GM20431 (cell line): ENCODE results near the gene SFI1.
"Not testable (repeated sequence)": the region's sequence is repeated elsewhere in the genome, so short reads cannot be mapped to it uniquely, and the experiment has no call there.

ENCODE experiments used
- in situ Hi-C: fragments of 300-500 bp; cut with MseI, MboI; formaldehyde crosslinking; loops from one replicate; pipeline ENCODE4 v1.15.0; 2020; ENCODE audit warnings: low sequenced_read_pairs; ENCODE audit not compliant: unreplicated experiment

The SFI1 gene

DNA sequence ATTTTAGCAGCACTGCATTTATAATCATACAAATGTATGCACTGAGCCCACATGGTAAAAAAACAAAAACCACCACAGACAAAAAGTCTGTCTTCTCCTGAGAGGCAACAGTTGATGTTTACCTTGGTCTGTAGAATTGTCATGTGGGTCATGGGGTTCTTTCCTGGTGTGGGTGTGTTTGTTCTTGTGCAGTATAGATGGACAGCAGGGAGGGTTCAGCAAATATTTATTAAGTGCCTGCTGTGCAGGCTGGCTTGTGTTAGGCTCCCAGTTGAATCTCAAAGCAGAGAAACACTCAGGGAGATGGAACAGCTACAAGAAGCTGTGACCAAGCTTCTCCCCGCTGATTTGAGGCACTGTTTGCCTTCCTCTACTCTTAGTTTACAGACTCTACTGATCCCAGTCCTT lies 83.5 kb downstream of the SFI1 start:
- in situ Hi-C loops: no loop called here

DNA sequence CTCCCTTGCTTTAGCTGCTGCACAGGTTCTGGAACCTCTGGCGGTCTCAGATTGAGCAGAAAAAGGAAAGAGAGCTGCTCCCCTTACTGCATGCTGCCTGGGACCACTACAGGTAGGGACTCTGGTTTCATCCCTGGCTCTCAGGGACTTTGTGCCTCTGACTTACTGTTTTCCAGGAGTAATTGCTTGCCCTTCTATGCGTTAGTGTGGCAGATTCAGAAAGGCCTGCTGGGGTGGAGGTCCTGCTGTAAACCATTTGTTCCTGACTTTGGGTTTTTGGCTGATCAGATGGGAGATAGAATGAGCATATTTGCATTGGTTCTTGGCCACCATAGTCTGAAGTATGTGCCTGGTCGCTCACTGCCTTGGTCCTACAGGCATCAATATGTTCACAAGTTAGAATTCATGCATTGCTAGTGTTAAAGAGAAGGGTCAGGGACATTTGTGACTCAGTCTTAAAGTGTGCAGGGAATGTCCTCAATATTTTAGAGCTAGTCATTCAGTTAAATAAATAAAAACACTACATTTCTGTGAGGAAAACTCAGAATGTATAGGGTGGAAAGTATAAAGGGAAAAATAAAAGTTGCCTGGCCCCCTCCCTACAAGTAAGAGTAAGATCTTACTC lies 87.6 kb downstream of the SFI1 start:
- in situ Hi-C loops: no loop called here

DNA sequence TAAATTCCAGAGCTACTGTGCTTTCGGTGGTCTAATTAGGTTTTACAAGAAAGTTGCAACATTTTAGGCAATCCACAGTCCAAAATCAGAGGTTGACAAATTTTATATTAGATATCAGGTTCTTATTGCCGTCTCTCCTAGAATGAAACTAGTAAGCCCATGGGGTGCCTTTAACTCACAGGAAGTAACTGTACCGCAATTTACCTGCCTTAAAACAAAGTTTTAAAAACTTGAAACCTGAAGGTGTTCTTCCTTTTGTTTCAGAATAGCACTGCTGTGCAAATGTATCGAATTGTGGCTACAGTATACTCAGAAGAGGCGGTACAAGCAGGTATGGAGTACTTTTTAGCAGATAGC lies 88.4 kb downstream of the SFI1 start:
- in situ Hi-C loops: no loop called here

DNA sequence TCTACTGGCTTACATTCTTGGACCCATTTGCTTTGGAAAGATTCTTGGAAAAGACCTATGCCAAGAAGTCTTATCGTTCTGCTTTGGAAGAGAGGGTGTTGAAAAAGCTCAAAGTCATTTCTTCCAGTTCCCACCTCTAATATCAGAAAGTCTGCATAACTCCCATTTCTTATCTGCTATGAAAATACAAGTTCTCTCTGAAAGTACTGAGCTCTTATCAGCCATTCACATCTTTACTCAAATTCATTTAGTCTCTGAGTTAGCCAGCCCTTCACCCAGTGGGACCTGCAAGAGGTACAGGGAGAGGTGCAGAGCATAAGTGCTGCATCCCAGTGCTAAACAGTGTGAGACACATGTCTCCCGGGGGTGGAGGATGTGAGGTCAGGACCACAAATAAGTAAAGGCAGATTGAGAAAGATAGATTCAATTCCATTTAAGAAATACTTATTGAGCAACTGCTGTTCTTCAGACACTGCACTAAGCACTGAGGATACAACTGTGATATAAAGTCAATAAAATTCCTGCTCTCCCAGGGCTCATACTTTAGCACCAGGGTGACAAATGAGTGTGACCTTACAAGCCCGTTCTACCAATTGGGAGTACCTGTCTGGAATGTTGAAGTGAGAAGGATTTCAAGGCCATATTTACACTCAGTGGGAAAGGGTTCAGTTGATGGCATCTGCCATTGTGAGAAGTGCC lies 89.0 kb downstream of the SFI1 start:
- in situ Hi-C loops: no loop called here

DNA sequence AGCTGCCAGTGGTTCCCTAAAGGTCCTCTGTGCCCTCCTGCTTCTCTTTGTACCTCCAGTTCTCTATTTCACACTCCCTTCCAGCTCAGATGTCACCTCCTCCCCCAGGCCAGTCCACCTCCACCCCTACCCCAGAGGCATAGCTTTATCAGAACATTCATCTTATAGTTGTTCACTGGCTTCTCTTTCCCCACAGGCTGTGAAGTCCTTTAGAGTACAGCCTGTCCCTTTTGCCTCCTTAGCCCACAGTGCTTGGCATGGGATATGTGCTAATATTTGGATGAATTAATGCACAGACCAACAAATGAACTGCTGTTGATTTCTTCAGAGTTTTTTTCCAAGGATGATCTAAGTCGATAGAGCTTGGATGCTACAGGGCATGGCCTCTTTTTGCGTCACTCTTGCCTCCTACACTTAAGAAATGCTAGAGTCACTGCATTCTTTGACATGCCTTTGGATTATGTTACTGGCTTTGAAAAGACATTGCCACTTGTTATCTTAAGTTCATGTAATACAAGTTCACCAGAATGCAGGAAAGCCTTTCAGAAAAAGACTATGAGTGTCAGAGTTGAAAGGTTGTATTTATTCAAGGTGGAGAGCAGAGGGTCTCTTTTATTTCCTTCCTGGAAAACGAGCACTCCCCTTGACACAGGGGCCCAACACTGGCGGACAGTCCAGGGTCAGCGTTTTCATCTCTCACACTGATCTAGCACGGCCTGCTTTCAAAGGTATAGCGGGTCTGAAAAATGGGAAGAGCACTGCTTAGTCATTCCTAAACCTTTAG lies 90.0 kb downstream of the SFI1 start:
- in situ Hi-C loops: no loop called here

DNA sequence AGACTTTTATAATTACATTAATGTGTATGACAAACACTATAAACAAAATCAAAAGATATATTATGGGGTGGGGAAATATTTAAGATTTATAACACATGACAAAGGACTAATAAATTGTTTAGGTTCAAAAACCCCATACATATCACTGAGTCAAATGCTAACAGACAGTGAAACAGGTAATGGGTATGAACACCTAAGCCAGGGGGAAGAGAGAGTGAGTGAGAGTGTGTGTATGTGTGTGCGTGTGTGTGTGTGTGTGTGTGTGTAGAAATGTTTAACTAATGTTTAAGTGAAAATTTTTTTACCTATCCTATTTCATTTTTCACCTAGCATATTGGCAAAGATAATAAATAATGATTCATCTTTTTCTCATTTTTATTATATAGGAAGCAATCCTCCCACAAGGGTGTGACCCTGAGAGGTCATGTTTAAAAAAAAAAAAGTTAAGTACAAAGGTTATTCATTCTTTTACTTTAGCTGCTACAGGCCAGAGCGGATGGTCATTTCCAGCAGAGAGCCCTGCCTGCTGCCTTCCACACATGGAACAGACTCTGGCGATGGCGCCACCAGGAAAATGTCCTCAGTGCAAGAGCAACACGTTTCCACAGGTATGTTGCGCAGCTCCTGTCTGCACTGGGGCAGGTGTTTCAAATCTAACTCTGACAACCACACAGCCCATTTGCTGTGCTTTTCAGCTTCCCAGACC lies 92.8 kb downstream of the SFI1 start:
- in situ Hi-C loops: no loop called here

DNA sequence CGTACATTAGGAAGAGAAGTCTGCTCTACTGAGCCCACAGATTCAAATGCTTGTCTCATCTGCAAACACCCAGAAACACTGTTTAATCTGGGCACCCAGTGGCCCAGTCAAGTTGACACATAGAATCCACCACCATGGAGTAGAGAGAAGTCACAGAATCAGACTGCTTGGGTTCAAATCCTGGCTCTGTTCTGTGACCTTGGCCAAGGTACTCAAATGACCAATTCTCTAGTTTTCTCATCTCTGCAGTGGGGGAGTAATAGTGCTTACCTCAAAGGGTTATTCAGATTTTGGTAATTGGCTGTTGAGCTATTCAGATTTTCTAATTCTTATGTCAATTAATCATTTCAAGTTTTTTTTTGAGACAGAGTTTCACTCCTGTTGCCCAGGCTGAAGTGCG lies 93.8 kb downstream of the SFI1 start:
- in situ Hi-C loops: not testable (repeated sequence)

DNA sequence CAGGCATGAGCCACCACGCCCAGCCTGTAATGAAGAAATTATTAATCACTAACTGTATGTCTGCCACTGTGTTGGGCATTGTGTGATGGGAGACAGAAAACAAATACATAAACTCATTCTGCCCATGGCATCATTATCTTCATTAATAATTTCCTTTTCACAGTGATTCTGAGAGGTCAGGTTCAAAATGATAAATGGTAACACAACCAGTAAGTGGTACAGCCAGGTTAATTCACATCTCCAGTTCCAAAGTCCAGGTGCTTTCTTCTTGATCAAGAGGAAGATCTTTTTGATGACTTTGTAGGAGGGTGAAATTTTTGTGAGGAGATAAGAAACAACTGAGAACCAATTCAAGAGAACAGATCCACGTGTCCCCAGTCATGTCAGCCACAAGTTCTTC lies 98.9 kb downstream of the SFI1 start:
- in situ Hi-C loops: no loop called here

DNA sequence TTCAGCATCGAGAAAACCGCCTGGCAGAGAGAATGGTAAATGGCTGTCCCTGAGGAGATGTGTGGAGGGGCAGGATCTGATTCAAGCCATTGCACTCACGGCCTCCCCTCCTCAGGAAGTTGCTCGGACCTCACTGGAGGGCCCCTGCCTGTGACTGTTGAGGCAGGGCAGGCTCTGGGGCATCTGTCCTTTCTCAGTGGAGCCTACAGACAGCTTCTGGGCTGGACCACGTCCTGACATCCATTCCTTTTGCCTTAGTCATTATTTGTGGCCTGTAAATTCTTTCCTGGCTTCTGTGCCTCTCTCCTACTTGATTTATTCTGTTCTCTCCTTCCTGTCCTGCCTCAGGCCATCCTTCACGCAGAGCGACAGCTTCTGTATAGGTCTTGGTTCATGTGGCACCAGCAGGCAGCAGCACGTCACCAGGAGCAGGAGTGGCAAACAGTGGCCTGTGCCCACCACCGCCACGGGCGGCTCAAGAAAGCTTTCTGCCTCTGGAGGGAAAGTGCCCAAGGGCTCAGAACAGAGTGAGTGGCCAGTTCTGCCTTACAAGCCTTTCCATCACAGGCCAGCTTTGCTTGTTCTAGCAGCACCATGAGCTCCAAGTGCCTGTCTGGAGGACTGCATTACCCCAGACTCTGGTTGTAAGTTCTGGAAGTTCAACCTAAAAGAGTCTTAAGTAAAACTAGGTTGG lies 106.1 kb downstream of the SFI1 start:
- in situ Hi-C loops: no loop called here

DNA sequence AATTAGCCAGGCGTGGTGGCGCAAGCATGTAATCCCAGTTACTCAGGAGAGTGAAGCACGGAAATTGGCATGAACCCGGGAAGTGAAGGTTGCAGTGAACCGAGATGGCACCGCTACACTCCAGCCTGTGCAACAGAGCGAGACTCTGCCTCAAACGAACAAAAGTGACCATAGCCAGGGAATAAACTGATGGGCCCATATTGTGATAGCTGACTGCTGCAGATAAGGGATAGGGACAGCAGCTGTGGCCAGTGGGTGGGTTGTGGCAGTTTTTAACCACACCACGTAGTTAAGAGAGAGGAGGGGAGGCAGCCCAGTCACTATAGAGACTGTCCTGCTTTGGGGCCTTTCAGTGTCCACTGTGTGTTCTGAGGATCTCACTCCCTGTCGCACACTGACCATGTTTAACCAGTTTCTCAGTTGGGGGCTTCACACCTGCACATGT lies 106.8 kb downstream of the SFI1 start:
- in situ Hi-C loops: no loop called here

DNA sequence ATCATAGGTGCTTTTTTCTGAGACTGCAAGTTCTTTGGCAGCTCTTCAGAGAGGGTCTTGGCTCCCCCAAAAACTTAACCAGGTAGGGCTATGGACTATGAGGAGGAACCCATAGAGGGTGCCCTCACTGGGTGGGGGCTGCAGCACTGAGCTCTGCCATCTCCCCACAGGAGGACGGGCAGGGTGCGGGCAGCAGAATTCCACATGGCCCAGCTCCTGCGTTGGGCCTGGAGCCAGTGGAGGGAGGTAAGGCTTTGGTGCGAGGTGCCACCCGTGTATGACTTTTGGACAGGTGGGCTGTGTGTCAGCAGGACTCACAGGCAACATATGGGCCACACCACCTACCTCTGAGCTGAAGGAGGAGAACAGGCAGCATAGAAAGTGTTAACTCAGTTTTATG lies 107.2 kb downstream of the SFI1 start:
- in situ Hi-C loops: no loop called here

DNA sequence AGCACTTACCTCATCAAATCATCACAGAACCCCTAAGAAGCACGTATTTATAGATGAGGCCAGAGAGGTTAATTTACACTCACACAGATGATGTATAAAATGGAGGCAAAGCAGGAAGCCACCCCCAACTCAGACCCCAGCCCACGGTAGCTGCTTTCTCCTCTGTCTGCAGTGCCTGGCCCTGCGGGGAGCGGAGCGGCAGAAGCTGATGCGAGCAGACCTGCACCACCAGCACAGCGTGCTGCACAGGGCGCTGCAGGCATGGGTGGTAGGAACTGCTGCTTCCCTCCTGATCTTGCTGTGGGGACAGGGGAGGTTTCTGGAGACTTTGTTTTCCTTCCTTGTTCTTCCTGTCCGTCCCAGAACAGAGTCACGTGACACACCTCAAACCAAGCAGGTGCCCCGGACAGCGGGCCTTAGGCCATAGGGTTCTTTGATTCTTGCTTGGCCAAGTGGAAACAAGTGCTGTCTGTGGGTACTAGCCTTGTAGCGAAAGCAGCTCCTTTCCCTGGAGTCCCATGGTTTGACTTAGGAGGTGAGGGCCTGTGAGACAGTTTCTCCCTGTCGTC lies 107.9 kb downstream of the SFI1 start:
- in situ Hi-C loops: no loop called here

DNA sequence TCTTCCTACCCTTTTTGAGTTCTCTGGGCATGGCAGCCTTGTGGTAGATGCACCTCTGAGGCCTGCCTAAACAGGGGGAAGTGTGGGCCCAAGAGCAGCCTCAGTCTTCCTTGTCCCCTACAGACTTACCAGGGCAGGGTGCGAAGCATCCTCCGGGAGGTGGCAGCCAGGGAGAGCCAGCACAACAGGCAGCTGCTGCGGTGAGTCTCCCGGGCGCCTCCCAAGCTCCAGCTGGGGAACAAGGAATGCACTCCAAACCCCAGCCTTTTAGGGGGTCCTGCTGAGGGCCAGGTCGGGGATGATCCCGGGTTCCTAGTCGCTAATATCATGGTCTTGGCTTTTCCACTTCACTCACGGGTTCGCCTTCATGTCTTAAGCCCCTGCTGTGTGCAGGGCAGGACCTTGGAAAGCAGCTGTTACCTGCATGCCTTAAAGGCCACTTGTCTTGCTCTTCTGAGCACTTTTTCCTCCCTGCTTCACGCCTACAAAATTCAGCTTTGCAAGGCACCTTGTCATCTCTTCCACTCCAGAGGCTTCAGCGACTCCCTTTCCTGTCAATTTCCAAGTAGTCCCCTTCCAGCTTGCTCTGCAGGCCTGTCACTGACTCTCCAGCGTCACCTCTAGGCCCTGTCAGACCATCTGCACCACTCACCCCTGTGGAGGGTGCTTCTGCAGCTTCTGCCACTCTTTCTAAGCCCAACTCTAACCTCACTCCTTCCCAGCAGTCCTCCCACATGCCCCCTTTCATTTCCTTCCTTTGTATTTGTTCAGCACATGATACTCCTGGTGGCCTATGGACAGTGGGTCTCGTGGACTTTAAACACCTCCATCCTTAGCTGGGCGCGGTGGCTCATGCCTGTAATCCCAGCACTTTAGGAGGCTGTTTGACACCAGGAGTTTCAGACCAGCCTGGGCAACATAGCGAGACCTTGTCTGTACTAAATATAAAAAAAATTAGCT lies 108.7 kb downstream of the SFI1 start:
- in situ Hi-C loops: no loop called here

DNA sequence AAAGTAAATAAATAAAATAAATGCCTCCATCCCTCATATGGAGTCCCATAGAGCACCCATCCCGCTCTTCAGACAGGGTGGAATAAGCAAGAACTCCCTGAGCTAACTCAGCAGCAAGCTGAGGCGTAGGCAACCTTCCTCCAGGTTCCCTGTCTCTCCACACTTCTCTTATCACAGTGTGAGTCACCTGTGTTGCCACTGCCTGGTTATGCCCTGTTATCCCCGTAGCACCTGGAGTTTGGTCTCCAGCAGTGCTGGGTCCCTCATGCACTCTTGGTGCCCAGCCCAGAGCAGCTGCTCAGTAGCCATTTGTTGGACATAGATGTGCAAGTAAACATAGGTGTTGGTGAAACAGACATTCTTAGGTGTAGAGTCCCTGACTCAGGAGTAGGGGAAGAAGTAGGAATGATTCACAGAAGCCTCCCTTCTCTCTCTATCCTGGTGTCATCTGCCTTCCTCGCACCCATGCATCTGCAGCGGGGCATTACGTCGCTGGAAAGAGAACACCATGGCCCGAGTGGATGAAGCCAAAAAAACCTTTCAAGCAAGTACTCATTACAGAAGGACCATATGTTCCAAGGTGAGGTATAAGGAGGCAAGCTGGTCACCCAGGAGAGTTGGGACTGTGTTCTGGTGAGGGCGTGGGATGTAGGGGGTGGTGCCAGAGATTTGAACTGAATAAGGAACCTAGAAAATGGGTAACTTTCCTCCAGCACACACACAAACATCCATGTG lies 109.7 kb downstream of the SFI1 start:
- in situ Hi-C loops: no loop called here

DNA sequence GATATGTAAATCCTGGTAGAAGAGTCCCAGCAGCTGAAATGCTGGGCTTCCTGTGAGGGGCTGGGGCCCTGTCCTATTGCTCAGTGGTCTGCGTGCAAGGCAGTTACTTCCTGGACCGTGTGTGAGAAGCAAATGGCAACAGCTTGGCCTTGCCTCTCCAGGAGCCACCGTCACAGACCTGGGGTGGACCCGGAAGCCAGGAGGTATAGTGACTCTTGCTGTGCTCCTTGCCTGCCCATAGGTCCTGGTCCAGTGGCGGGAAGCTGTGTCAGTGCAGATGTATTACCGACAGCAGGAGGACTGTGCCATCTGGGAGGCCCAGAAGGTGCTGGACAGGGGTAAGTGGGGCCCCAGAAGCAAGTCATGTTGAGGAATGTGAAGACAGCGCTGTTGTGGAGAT lies 111.4 kb downstream of the SFI1 start:
- in situ Hi-C loops: no loop called here

DNA sequence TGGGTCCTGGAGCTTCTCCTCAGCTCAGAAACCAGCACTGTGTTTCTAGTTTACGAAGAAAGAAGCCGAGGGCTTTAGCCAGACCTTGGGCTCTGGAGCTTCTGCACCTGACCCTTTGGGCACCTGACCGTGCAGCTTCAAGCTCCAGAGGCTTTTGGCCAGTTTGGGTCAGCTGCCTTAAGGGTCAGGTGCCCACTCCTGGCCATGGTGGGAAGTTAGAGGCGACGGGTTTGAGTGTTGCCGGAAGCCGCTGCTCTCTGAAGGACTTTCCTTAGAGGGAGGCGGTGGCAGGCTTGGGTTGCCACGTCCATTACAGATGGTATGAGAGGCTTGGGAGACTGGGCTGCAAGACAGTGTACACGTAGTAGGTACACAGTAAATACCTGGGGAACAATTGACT lies 113.4 kb downstream of the SFI1 start:
- in situ Hi-C loops: no loop called here

DNA sequence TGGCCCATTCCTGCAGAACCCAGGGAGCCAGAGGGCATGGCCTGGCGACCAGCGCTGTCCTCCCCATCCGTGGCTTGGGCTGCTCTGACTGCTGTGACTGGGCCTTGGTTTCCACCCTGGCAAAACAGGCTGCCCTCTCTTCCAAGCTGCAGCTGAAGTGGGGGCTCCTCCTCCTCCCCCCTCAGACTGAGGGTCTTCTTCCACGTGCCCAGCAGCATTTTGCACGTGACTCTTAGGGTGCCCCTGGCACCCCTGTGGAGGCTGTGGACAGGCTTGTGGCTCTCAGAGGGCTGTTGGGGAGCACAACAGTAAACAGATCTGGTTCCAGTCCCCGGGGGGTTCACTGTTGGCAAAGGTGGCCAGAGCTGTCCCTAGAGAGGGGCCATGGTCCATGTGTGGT lies 114.3 kb downstream of the SFI1 start:
- in situ Hi-C loops: no loop called here

DNA sequence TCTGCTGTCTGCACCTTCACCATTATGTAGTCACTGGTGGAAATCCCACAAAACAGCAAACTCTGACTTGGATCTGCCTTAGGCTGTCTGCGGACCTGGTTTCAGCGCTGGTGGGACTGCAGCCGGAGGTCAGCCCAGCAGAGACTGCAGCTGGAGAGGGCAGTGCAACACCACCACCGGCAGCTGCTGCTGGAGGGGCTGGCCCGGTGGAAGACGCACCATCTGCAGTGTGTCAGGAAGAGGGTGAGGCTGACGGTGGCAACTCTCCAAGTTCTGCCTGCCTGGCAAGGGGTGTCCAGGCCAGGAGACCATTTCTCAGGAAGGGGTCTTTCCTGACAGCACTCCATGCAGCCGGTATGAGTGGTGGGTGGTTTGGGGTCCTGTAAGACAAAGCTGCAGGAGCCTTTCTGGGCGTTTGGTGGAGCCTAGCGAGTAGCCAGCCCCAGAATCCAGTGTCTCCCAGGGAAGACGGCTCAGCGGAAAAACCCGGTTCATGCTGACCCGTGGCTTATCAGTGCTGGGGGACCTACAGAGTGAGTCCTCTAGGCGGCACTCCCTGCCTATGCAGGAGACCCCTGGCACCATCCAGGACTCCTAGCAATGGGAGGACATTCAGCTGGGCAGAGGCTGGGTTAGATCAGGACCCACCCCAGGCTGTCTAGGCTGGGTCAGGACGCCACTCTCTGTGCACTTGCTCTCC lies 114.9 kb downstream of the SFI1 start:
- in situ Hi-C loops: no loop called here
